Activated CD4-positive, CD25-positive, alpha-beta regulatory T cell (primary cell): ENCODE data around the gene BTBD7.

ENCODE experiments used
- DNase-seq, 4 experiments: peaks; one replicate each; lab custom pipeline; 2025; lab: John Stamatoyannopoulos, UW

The BTBD7 gene

GRCh38 chr14:93330609-93331000 is 2.2 kb downstream of the BTBD7 start:
- DNase-seq, result no peak

GRCh38 chr14:93329965-93330608 is 2.7 kb downstream of the BTBD7 start:
- no peak for DNase-seq

- DNase-seq, result no peak
Observed at GRCh38 chr14:93328546-93328945, 4.3 kb downstream of the BTBD7 start.

- DNase-seq, result no peak
Observed at GRCh38 chr14:93326196-93326595, 6.6 kb downstream of the BTBD7 start.

- no peak for DNase-seq
Observed at GRCh38 chr14:93323600-93324174, 9.1 kb downstream of the BTBD7 start.

- no peak for DNase-seq
Observed at GRCh38 chr14:93322929-93323599, 9.8 kb downstream of the BTBD7 start.

GRCh38 chr14:93320489-93320888 is 12.3 kb downstream of the BTBD7 start:
- DNase-seq, result no peak

- no peak for DNase-seq
Observed at GRCh38 chr14:93319958-93320357, 12.9 kb downstream of the BTBD7 start.

- no peak for DNase-seq
Observed at GRCh38 chr14:93319494-93319893, 13.3 kb downstream of the BTBD7 start.

- DNase-seq, result no peak
Observed at GRCh38 chr14:93318927-93319326, 13.9 kb downstream of the BTBD7 start.

- no peak for DNase-seq
Observed at GRCh38 chr14:93317875-93318807, 14.7 kb downstream of the BTBD7 start.

- DNase-seq, result no peak
Observed at GRCh38 chr14:93317210-93317874, 15.5 kb downstream of the BTBD7 start.

- no peak for DNase-seq
Observed at GRCh38 chr14:93316716-93317115, 16.1 kb downstream of the BTBD7 start.

GRCh38 chr14:93315575-93315974 is 17.3 kb downstream of the BTBD7 start:
- no peak for DNase-seq

GRCh38 chr14:93311082-93311481 is 21.8 kb downstream of the BTBD7 start:
- no peak for DNase-seq

GRCh38 chr14:93309427-93309966 is 23.3 kb downstream of the BTBD7 start:
- no peak for DNase-seq

- no peak for DNase-seq
Observed at GRCh38 chr14:93308686-93309345, 24.0 kb downstream of the BTBD7 start.

- no peak for DNase-seq
Observed at GRCh38 chr14:93306812-93307211, 26.0 kb downstream of the BTBD7 start.

GRCh38 chr14:93305725-93306418 is 27.0 kb downstream of the BTBD7 start:
- no peak for DNase-seq

GRCh38 chr14:93304771-93305170 is 28.1 kb downstream of the BTBD7 start:
- DNase-seq, result no peak
